ENCODE results near the gene HNF1B. TPM values are rescaled to one million over a fixed set of nuclear protein-coding genes. Genes with fewer than 3 reads are reported as not detected.

HNF1B gene
- total and polyA plus RNA-seq, 8 donors, result 9.6 to 40.6 (median 36.1) TPM

- no peak for TF ChIP-seq CTCF (IDR thresholded peaks at IDR 0.05)
- H3K4me1 ChIP-seq, result no peaks in the 10 kb centered on the region
- ATAC-seq, result no peak
Observed at GRCh38 chr17:37700881-37701280, 44.0 kb downstream of the HNF1B start.

GRCh38 chr17:37699285-37699973 is 45.4 kb downstream of the HNF1B start:
- no peaks in the 10 kb centered on the region for H3K36me3 ChIP-seq

More at GRCh38 chr17:37700881-37701280, 44.0 kb downstream of the HNF1B start:
- H3K4me3 ChIP-seq, result no peak overlapping the region
- H3K27me3 ChIP-seq, result peaks cover 0 to 10% of the 10 kb centered on the region in 2 donors
- DNase-seq, result no peak
- H3K36me3 ChIP-seq, result no peaks in the 10 kb centered on the region
- H3K9me3 ChIP-seq, result no peaks in the 10 kb centered on the region
- intact Hi-C loops (cut with DNase I), result no loop called here
- H3K27ac ChIP-seq, result no peak overlapping the region

GRCh38 chr17:37698911-37699255 is 46.0 kb downstream of the HNF1B start:
- intact Hi-C loops (cut with DNase I), result no loop called here
- no peaks in the 10 kb centered on the region for H3K36me3 ChIP-seq
- H3K27me3 ChIP-seq, result no peaks in the 10 kb centered on the region
- no peaks in the 10 kb centered on the region for H3K9me3 ChIP-seq
- no peak overlapping the region for H3K27ac ChIP-seq
- no peak for TF ChIP-seq CTCF (IDR thresholded peaks at IDR 0.05)
- ATAC-seq (no peak), DNase-seq (no peak)
- H3K4me3 ChIP-seq, result no peak overlapping the region
- H3K4me1 ChIP-seq, result no peaks in the 10 kb centered on the region

More at GRCh38 chr17:37699285-37699973, 45.4 kb downstream of the HNF1B start:
- ATAC-seq, result no peak
- no peaks in the 10 kb centered on the region for H3K9me3 ChIP-seq
- no peak overlapping the region for H3K27ac ChIP-seq
- H3K4me3 ChIP-seq, result no peak overlapping the region
- TF ChIP-seq CTCF (IDR thresholded peaks at IDR 0.05), result no peak
- DNase-seq, result no peak
- H3K27me3 ChIP-seq, result no peaks in the 10 kb centered on the region
- H3K4me1 ChIP-seq, result no peaks in the 10 kb centered on the region
- intact Hi-C loops (cut with DNase I), result no loop called here

GRCh38 chr17:37698132-37698910 is 46.5 kb downstream of the HNF1B start:
- Histone ChIP-seq H3K36me3 (no peaks in the 10 kb centered on the region), H3K27me3 (no peaks in the 10 kb centered on the region), H3K4me3 (no peak overlapping the region), H3K27ac (no peak overlapping the region), H3K4me1 (no peaks in the 10 kb centered on the region), H3K9me3 (no peaks in the 10 kb centered on the region)
- DNase-seq (no peak), ATAC-seq (no peak)
- TF ChIP-seq CTCF (IDR thresholded peaks at IDR 0.05), result no peak
- intact Hi-C loops (cut with DNase I), result no loop called here

- H3K4me3 ChIP-seq, result no peak overlapping the region
- no peaks in the 10 kb centered on the region for H3K36me3 ChIP-seq
- H3K4me1 ChIP-seq, result no peaks in the 10 kb centered on the region
- DNase-seq (no peak), ATAC-seq (no peak)
- no peak overlapping the region for H3K27ac ChIP-seq
- no peaks in the 10 kb centered on the region for H3K27me3 ChIP-seq
- no peak for TF ChIP-seq CTCF (IDR thresholded peaks at IDR 0.05)
- intact Hi-C loops (cut with DNase I), result no loop called here
- no peaks in the 10 kb centered on the region for H3K9me3 ChIP-seq
Observed at GRCh38 chr17:37697381-37697780, 47.5 kb downstream of the HNF1B start.
